ENCODE results near the gene OMD. TPM values are rescaled to one million over a fixed set of nuclear protein-coding genes. Genes with fewer than 3 reads are reported as not detected.

OMD gene
- total and polyA plus RNA-seq, 2 of the 8 experiments (the other 6 are each of a cell fraction or from before 2014, with no cell fraction given) = not detected

GRCh38 chr9:92422611-92423338 lies 1.5 kb downstream of the OMD start:
- Histone ChIP-seq H3K36me3 (ENCODE audit: control insufficient read depth in 2 of 4, insufficient read depth in 4 of 4, low read length in 3 of 4) (no peaks in the 10 kb centered on the region), H3K56ac (replicated peaks; ENCODE audit: insufficient read length, low read depth, low read length) (no peak overlapping the region), H3K4me3 (ENCODE audit: extremely low read depth in 1 of 4, insufficient read depth in 2 of 4, low read depth in 3 of 4, low read length in 4 of 4) (no peak overlapping the region), H3K23me2 (ENCODE audit: low read depth, low read length) (no peaks in the 10 kb centered on the region), H2AK5ac (ENCODE audit: low read depth, low read length) (no peak overlapping the region), H3K79me2 (ENCODE audit: control insufficient read depth in 1 of 2, insufficient read depth in 2 of 2, low read length in 2 of 2) (no peaks in the 10 kb centered on the region), H3K9ac (replicated peaks in 1 of 4; ENCODE audit: extremely low read depth in 1 of 4, low read depth in 3 of 4, low read length in 3 of 4) (no peak overlapping the region), H2AFZ (ENCODE audit: low read length) (no peak overlapping the region), H3K4me1 (replicated peaks in 1 of 4; ENCODE audit: control insufficient read depth in 3 of 4, insufficient read depth in 4 of 4, low read length in 3 of 4) (peaks cover 0 to 2% (median 0%) of the 10 kb centered on the region in 4 experiments; a peak in 1 of 7 replicates), H2BK12ac (ENCODE audit: low read depth, low read length) (no peak overlapping the region), H4K20me1 (replicated peaks in 1 of 2; ENCODE audit: control insufficient read depth in 1 of 2, insufficient read depth in 2 of 2, low read length in 2 of 2) (no peaks in the 10 kb centered on the region), H2BK20ac (ENCODE audit: low read length) (no peak overlapping the region), H3K23ac (ENCODE audit: insufficient read length) (no peak overlapping the region), H3K4ac (replicated peaks; ENCODE audit: insufficient read length, low read depth, low read length) (no peak overlapping the region), H3K79me1 (ENCODE audit: low read depth, low read length) (no peaks in the 10 kb centered on the region; the same call in 1 of the 2 replicates), H2BK15ac (ENCODE audit: low read length) (no peak overlapping the region), H2BK5ac (ENCODE audit: low read depth, low read length) (no peak overlapping the region), H3K14ac (ENCODE audit: insufficient read length) (no peak overlapping the region), H3K4me2 (ENCODE audit: insufficient read depth in 1 of 2, low read depth in 2 of 2, low read length in 2 of 2) (no peak overlapping the region), H3K18ac (ENCODE audit: extremely low read depth, low read length) (no peak overlapping the region), H2BK120ac (replicated peaks; ENCODE audit: low read depth, low read length) (no peak overlapping the region), H3K27ac (ENCODE audit: low read depth, low read length) (no peak overlapping the region), H4K5ac (ENCODE audit: insufficient read length, low read depth, low read length) (no peak overlapping the region), H3K9me3 (ENCODE audit: insufficient read depth in 2 of 2, low read depth in 1 of 2, low read length in 1 of 2) (no peaks in the 10 kb centered on the region), H4K91ac (replicated peaks; ENCODE audit: insufficient read length, low read length) (no peak overlapping the region), H3K27me3 (replicated peaks in 1 of 4; ENCODE audit: control insufficient read depth in 3 of 4, extremely low read depth in 1 of 4, insufficient read depth in 3 of 4, low read length in 3 of 4) (no peaks in the 10 kb centered on the region), H4K8ac (ENCODE audit: extremely low read depth, insufficient read depth, low read length) (no peak overlapping the region)
- 88% methylated on average over 2 of the region's 2 CpGs; no CpG with 5 or more reads in 1 of the 2 experiments for WGBS, 2 experiments (ENCODE audit: extremely low coverage in 1 of 2, insufficient coverage in 1 of 2, insufficient read length in 1 of 2, insufficient replicate concordance in 2 of 2, low coverage in 1 of 2, low lambda C conversion rate in 2 of 2, missing lambda C conversion rate in 1 of 2)
- ChIA-PET CTCF (ENCODE audit: partially characterized antibody) (no interaction called here), POLR2A (ENCODE audit: partially characterized antibody) (no interaction called here)
- DNase-seq (ENCODE audit: low read depth in 1 of 2, low spot score in 2 of 2) (no peak), FAIRE-seq (no peak)
- TF ChIP-seq POLR2A (IDR thresholded peaks at IDR 0.05; ENCODE audit: control extremely low read depth in 1 of 2, low read depth in 2 of 2, low read length in 2 of 2) = no peak
- no peak for TF ChIP-seq SP2 (IDR thresholded peaks at IDR 0.05; ENCODE audit: low read length)
- no peak for TF ChIP-seq SUZ12 (IDR thresholded peaks at IDR 0.05; ENCODE audit: low read length)
- no peak for TF ChIP-seq RBBP5 (IDR thresholded peaks at IDR 0.05; ENCODE audit: borderline replicate concordance, low read depth, low read length)
- TF ChIP-seq GTF2F1 (IDR thresholded peaks at IDR 0.05; ENCODE audit: borderline replicate concordance, low read depth, low read length) = no peak
- TF ChIP-seq TCF12 (IDR thresholded peaks at IDR 0.05; ENCODE audit: low read depth, low read length) = no peak
- TF ChIP-seq BACH1 (IDR thresholded peaks at IDR 0.05; ENCODE audit: low read length) = no peak
- TF ChIP-seq YY1 (IDR thresholded peaks at IDR 0.05; ENCODE audit: low read depth, low read length) = no peak
- no peak for TF ChIP-seq RXRA (IDR thresholded peaks at IDR 0.05; ENCODE audit: insufficient read depth, low read depth, low read length)
- TF ChIP-seq NRF1 (IDR thresholded peaks at IDR 0.05; ENCODE audit: low read depth, low read length) = no peak
- no peak for TF ChIP-seq CREB1 (IDR thresholded peaks at IDR 0.05)
- TF ChIP-seq ASH2L (IDR thresholded peaks at IDR 0.05; ENCODE audit: low read length) = no peak

Data from H1 (cell line).